Cardiac muscle cell (in vitro differentiated cells and primary cell): ENCODE results near the gene LIPC. TPM values are rescaled to one million over a fixed set of nuclear protein-coding genes. Genes with fewer than 3 reads are reported as not detected.

ENCODE experiments used
- DNase-seq, 2 donors: peaks; one replicate each; pipeline versions ENCODE4 v3.0.0 to v3.0.0-alpha.2; 2010 to 2017; ENCODE audit warnings: low read depth in 1 of 2, low spot score in 1 of 2
- H3K27ac ChIP-seq: fragments of 200-600 bp; sonication (generic); 2 replicates; pipeline ENCODE4 v1.5.1; 2016
- H3K27me3 ChIP-seq: fragments of 200-600 bp; sonication (generic); 2 replicates; pipeline ENCODE4 v1.6.0; 2016; ENCODE audit warnings: control low read depth
- H3K36me3 ChIP-seq: fragments of 200-600 bp; sonication (generic); 2 replicates; pipeline ENCODE4 v1.5.1; 2016; ENCODE audit warnings: control low read depth
- H3K4me1 ChIP-seq: fragments of 200-600 bp; sonication (generic); 2 replicates; pipeline ENCODE4 v1.8.1; 2017; ENCODE audit warnings: low read depth, mild to moderate bottlenecking, mixed run types
- H3K4me3 ChIP-seq: fragments of 200-600 bp; sonication (generic); 2 replicates; pipeline ENCODE4 v1.5.1; 2016; ENCODE audit warnings: mild to moderate bottlenecking
- H3K9me3 ChIP-seq: fragments of 200-600 bp; sonication (generic); 2 replicates; pipeline ENCODE4 v1.5.1; 2017; ENCODE audit warnings: low read depth, mild to moderate bottlenecking, control low read depth
- CTCF ChIP-seq: IDR thresholded peaks from 2 replicates; pipeline ENCODE4 v1.5.1; 2012; ENCODE audit warnings: low read depth, mild to moderate bottlenecking, low read length
- polyA plus RNA-seq: library from polyadenylated mRNA; unstranded; fragments of >200 nt; fragmentation: Nextera tagmentation; extraction: Ambion mirVana; gene quantifications from 2 replicates; pipeline ENCODE4 v1.2.1, GENCODE V29; 2016
- total RNA-seq: library from RNA; depleted of rRNA; stranded (reverse); fragments of >200 nt; gene quantifications from 2 replicates; pipeline ENCODE4 v1.2.3, GENCODE V29; 2016

Gene LIPC
- total and polyA plus RNA-seq, 2 experiments from 2014 or later, result not detected

GRCh38 chr15:58420579-58421043 is 11.2 kb upstream of the LIPC start:
- Histone ChIP-seq H3K4me1 (peaks cover 4% of the 10 kb centered on the region), H3K36me3 (no peaks in the 10 kb centered on the region), H3K27me3 (no peaks in the 10 kb centered on the region), H3K27ac (no peak overlapping the region), H3K9me3 (no peaks in the 10 kb centered on the region), H3K4me3 (no peak overlapping the region)
- no peak for TF ChIP-seq CTCF
- DNase-seq, result no peak

DNA sequence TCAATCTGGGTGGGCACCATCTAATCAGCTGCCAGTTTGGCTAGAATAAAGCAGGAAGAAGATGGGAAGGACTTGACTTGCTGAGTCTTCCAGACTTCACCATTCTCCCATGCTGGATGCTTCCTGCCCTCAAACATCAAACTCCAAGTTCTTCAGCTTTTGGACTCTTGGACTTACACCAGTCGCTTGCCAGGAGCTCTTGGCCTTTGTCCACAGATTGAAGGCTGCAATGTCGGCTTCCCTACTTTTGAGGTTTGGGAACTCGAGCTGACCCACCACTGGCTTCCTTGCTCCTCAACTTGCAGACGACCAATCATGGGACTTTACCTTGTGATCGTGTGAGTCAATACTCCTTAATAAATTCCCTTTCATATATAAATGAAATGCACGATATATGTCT is 8.6 kb upstream of the LIPC start:
- Histone ChIP-seq H3K27ac (no peak overlapping the region), H3K27me3 (no peaks in the 10 kb centered on the region), H3K36me3 (no peaks in the 10 kb centered on the region), H3K9me3 (no peaks in the 10 kb centered on the region), H3K4me1 (peaks cover 12% of the 10 kb centered on the region), H3K4me3 (no peak overlapping the region)
- DNase-seq, result no peak
- TF ChIP-seq CTCF, result no peak

DNA sequence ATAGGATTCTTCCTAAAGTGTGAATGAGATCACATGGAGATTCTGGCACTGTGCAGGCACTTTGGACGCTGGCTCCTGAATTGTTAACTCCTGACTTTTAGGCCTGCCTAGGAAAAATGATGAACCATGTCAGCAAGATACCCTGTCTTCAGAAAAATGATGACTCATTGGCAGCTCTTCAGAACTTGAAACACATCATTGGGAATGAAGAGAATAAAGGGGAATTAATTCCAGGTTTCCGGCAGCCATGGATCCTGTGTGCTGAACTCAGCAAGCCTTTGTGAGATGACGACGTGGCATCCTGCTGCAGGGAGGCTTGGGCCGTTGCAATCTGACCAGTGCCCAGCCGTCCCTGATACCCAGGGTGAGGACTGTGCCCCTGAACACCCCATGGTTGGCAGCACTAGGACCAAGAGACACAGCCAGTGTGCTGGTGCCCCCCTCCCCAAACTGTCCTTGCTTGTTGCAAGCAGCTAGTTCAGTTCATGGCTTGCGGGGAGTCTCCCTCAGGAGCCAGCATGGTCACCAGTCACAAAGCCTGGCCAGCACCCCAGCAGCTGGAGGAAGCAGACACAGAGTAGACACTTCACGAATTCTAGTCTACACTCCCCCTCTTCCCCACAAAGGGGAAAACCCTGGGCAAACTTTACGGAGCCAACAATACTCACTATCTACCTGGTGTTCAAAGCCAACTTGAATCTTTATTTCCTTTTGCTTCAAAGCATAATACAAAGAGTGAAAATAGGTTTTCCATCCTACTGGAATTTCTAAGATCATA is 7.8 kb upstream of the LIPC start:
- TF ChIP-seq CTCF, result no peak
- no peak for DNase-seq
- H3K9me3 ChIP-seq, result no peaks in the 10 kb centered on the region
- no peak overlapping the region for H3K4me3 ChIP-seq
- peaks cover 12% of the 10 kb centered on the region for H3K4me1 ChIP-seq
- H3K27ac ChIP-seq, result no peak overlapping the region
- H3K27me3 ChIP-seq, result no peaks in the 10 kb centered on the region
- H3K36me3 ChIP-seq, result no peaks in the 10 kb centered on the region

GRCh38 chr15:58424722-58425121 is 7.1 kb upstream of the LIPC start:
- Histone ChIP-seq H3K27me3 (no peaks in the 10 kb centered on the region), H3K4me1 (peaks cover 12% of the 10 kb centered on the region), H3K4me3 (no peak overlapping the region), H3K27ac (no peak overlapping the region), H3K9me3 (no peaks in the 10 kb centered on the region), H3K36me3 (no peaks in the 10 kb centered on the region)
- DNase-seq, result no peak
- no peak for TF ChIP-seq CTCF

DNA sequence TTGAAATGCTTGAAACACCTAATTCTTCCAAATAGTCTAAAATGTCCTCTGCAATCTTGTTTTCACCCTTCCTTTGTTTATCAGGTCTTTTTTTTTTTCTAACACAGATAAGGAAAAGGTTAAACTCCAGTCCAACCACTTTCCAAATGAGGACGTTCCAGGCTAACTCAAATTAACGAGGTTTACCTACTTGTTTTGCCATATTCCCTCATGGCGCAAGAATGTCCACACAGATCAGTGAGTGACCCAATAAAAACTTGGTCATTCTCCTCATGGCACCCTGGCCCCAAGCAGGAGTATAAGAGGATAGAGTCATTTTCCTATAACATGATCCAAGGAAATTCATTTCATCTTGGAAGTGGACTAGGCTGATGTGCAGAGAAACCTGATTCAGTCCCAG is 6.6 kb upstream of the LIPC start:
- peaks cover 12% of the 10 kb centered on the region for H3K4me1 ChIP-seq
- no peaks in the 10 kb centered on the region for H3K9me3 ChIP-seq
- no peak for DNase-seq
- H3K4me3 ChIP-seq, result no peak overlapping the region
- no peaks in the 10 kb centered on the region for H3K36me3 ChIP-seq
- H3K27me3 ChIP-seq, result no peaks in the 10 kb centered on the region
- H3K27ac ChIP-seq, result no peak overlapping the region
- TF ChIP-seq CTCF, result no peak
